ENCODE results near the gene FKBP10.

DNA sequence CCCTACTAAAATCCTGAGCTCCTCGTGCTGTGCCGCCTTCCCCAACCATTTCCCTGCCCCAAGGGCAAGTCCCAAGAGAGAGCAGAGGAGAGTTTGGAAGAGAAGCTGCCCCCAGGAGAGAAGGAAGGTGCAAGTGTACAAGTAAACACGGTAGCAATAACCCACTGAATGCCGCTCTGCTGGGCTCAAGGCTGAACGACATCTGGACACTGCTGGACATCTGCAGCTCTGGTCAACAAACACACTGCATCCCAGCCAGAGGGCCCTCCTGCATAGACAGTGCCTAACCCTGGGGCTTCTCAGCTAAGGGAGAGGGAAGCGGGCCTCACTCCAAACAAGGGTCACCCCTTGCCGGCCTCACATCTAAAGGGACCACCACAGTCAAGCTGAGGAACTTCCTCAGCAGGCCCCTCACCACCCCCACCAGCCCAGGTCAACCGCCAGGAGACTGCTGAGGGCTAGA, 39.0 kb upstream of the FKBP10 start:
- TF ChIP-seq, protein P1, sequence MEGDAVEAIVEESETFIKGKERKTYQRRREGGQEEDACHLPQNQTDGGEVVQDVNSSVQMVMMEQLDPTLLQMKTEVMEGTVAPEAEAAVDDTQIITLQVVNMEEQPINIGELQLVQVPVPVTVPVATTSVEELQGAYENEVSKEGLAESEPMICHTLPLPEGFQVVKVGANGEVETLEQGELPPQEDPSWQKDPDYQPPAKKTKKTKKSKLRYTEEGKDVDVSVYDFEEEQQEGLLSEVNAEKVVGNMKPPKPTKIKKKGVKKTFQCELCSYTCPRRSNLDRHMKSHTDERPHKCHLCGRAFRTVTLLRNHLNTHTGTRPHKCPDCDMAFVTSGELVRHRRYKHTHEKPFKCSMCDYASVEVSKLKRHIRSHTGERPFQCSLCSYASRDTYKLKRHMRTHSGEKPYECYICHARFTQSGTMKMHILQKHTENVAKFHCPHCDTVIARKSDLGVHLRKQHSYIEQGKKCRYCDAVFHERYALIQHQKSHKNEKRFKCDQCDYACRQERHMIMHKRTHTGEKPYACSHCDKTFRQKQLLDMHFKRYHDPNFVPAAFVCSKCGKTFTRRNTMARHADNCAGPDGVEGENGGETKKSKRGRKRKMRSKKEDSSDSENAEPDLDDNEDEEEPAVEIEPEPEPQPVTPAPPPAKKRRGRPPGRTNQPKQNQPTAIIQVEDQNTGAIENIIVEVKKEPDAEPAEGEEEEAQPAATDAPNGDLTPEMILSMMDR (IDR thresholded peaks at IDR 0.05) = no peak
- no peak for TF ChIP-seq ZC3H11A (IDR thresholded peaks at IDR 0.05)
- no peak for TF ChIP-seq REST (IDR thresholded peaks at IDR 0.05)
- no peak for TF ChIP-seq RAD21 (conservative IDR thresholded peaks at IDR 0.05 in 1 of 2, IDR thresholded peaks at IDR 0.05 in 1 of 2)
- TF ChIP-seq CHD2 (IDR thresholded peaks at IDR 0.05; ENCODE audit: low read length, partially characterized antibody) = no peak
- TF ChIP-seq POLR2A (IDR thresholded peaks at IDR 0.05; ENCODE audit: low read length) = no peak
- TF ChIP-seq RFX5 (IDR thresholded peaks at IDR 0.05) = no peak
- no peak for TF ChIP-seq USF2 (IDR thresholded peaks at IDR 0.05)
- TF ChIP-seq CBX8 (IDR thresholded peaks at IDR 0.05) = no peak
- TF ChIP-seq, protein P2, sequence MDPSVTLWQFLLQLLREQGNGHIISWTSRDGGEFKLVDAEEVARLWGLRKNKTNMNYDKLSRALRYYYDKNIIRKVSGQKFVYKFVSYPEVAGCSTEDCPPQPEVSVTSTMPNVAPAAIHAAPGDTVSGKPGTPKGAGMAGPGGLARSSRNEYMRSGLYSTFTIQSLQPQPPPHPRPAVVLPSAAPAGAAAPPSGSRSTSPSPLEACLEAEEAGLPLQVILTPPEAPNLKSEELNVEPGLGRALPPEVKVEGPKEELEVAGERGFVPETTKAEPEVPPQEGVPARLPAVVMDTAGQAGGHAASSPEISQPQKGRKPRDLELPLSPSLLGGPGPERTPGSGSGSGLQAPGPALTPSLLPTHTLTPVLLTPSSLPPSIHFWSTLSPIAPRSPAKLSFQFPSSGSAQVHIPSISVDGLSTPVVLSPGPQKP (IDR thresholded peaks at IDR 0.05; ENCODE audit: low read depth, low read length) = no peak
- no peak for TF ChIP-seq BCL3 (IDR thresholded peaks at IDR 0.05)
- TF ChIP-seq PBX3 (IDR thresholded peaks at IDR 0.05) = no peak
- TF ChIP-seq JUN (IDR thresholded peaks at IDR 0.05) = 0 out of 5 replicates have a peak, but pooled peaks of 1 of the 2 experiments have one; percentile 6

Data from A549 (cell line).